Omental fat pad (tissue), 4 donors: ENCODE measurements around the gene SND1. TPM values are rescaled to one million over a fixed set of nuclear protein-coding genes. Genes with fewer than 3 reads are reported as not detected.

ENCODE experiments used
- ATAC-seq: fragments of 150-250 bp; one replicate; pipeline ENCODE4 v1.9.1; 2016; ENCODE audit warnings: mild to moderate bottlenecking, moderate library complexity; ENCODE audit not compliant: low FRiP score
- DNase-seq: peaks from one replicate; pipeline ENCODE4 v3.0.0-alpha.2; 2019; ENCODE audit warnings: low spot score
- total RNA-seq, 4 donors: library from RNA; depleted of rRNA; stranded (reverse); fragments of >200 nt; gene quantifications; one replicate each; pipeline ENCODE4 v1.1.0, GENCODE V29; 2016
- TF ChIP-seq, protein P1 (sequence below), 3 donors: fragments of 450-650 bp; IDR thresholded peaks; one replicate each; pipeline ENCODE4 v1.5.1; 2016 to 2017; ENCODE audit warnings: antibody characterized with exemption in 3 of 3, mild to moderate bottlenecking in 3 of 3, moderate library complexity in 2 of 3

SND1 gene
- total RNA-seq, 4 donors from 2014 or later: 90.8 to 140 (median 125) TPM

DNA sequence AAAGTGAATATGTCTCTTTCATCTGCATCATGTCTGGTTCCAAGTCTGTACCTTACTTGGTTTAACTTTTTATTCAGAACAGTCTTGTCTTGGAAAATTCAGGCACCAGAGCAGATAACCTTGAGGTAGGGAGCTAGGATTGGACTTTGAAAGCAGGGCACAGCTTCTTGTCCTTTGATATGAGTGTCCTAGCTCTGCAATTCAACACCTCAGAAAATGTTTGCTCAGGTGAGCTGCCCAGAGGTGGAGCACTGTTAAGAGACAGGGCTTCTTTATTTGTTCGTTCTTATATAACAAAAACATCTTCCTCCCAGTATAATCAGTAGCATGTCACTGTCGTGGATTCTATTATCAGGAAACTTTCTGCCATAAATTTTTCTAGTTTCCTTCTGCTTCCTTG, 260.9 kb downstream of the SND1 start:
- TF ChIP-seq, protein P1, sequence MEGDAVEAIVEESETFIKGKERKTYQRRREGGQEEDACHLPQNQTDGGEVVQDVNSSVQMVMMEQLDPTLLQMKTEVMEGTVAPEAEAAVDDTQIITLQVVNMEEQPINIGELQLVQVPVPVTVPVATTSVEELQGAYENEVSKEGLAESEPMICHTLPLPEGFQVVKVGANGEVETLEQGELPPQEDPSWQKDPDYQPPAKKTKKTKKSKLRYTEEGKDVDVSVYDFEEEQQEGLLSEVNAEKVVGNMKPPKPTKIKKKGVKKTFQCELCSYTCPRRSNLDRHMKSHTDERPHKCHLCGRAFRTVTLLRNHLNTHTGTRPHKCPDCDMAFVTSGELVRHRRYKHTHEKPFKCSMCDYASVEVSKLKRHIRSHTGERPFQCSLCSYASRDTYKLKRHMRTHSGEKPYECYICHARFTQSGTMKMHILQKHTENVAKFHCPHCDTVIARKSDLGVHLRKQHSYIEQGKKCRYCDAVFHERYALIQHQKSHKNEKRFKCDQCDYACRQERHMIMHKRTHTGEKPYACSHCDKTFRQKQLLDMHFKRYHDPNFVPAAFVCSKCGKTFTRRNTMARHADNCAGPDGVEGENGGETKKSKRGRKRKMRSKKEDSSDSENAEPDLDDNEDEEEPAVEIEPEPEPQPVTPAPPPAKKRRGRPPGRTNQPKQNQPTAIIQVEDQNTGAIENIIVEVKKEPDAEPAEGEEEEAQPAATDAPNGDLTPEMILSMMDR (IDR thresholded peaks at IDR 0.05): no peak
- DNase-seq (no peak), ATAC-seq (no peak)

DNA sequence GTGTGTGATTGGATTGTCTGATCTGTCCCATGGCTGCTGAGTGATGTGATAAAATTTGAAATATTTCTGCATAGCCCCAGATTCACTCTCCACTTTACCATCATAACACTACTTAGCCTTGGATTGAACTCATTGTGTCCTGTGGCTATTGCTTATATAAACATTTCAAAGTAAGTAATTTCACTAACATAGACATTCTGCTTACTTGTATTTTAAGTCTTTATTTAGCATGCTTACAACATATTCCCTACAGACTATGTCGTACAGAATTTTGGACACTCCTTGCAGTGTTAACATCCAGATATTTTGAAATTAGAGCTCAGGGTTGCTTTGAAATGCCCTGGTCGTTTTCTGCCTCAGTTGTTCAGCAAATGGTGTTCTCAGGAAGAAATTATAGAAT, 261.7 kb downstream of the SND1 start:
- TF ChIP-seq, protein P1 (IDR thresholded peaks at IDR 0.05): no peak
- DNase-seq: no peak
- ATAC-seq: no peak

DNA sequence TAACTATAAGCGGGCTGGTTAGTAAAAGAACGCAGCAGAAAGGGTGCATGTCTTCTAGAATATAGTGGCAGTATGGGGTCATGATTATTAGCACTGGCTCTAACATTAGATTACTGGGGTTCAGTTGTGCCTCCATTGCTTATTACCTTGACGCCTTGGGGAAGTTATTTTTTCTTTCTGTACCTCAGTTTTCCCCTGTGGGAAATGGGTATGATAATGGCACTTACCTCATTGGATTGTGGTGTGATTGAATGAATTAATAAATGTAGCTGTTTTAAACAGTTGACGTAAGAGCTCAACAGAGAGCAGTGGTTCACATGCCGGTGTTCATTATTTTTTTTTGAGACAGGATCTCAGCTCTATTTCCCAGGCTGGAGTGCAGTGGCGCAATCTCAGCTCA, 262.7 kb downstream of the SND1 start:
- ATAC-seq: no peak
- DNase-seq: no peak
- TF ChIP-seq, protein P1 (IDR thresholded peaks at IDR 0.05): no peak

DNA sequence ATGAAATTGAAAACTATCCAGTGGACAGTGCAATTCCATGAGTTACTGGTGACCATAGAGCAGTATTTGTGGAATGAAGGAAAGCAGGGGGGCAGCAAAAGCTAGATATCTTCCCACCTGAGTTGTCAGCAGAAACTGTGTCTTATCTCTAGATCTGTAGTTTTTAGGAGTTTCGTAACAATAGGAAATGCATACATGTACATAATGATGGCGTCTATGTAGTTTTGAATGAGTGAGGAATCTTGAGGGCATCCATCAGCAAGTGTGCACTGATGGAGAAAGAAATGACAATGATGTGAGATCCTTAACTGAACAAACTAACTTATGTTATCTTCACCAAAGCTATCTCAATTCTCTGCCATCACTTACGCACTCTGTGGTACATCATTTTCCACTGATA, 264.7 kb downstream of the SND1 start:
- TF ChIP-seq, protein P1 (IDR thresholded peaks at IDR 0.05): no peak

DNA sequence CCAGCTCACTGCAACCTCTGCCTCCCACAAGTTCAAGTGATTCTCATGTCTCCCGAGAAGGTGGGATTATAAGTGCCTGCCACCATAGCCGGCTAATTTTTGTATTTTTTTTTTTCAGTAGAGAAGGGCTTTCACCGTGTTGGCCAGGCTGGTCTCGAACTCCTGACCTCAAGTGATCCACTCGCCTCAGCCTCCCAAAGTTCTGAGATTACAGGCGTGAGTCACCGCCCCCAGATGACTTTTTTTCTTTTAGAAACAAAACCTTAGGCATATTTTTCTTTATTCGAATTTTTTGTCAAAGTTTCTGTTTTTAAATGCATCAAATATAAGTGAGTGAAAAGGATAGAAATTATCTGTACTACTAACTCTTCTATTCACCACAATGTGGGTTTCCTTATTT, 266.1 kb downstream of the SND1 start:
- ATAC-seq: no peak
- no peak for DNase-seq
- TF ChIP-seq, protein P1 (IDR thresholded peaks at IDR 0.05): no peak

More for the DNA sequence above, 264.7 kb downstream of the SND1 start:
- DNase-seq (no peak), ATAC-seq (no peak)

DNA sequence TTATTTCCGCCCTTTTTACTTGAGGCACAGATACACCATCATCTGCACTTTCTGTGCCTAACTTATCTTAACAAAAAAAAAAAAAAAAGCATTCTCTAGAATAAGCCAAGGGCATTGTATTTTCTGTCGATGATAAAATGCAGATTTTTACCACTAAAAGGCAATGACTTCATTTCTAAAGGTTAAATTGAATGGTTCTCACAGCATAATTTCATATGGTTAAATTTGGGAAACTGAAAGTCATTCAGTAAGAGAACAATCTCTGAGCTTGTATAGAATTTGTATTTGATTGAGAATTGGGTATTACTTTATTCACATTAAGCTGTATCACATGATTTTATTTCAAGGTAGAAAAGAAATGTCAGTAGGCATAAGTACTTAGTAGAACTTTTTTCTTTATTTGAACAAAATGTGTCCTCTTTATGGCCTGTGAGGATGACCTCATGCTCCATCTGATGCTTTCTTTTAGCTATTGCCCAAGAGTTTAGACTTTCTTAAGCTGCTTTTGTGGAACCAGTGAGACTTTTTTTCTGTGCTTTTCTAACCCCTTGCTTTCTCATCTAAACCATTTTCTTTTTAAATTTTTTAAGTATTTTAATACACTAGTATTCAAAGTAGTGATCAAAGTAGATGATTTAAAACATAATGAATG, 268.9 kb downstream of the SND1 start:
- TF ChIP-seq, protein P1 (IDR thresholded peaks at IDR 0.05): no peak
- DNase-seq: no peak

DNA sequence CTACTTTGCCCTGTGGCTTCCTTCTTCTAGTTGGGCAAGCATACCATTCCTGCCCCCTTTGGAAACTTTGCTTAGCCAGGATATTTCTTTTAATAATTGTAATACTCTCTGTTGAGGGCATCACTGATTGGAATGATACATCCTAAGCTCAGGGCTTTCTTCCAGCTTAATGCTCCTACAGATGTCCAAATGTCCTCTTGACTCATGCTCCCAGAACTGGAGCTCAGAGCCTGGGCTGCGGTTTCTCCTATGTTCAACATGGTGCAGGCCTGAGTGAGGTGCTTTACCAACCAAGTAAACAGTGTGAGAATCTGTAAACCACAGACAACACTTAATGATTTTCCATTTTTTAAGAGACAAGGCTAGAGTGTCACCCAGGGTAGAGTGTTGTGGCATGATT, 270.7 kb downstream of the SND1 start:
- ATAC-seq (peak; percentile 28), DNase-seq (no peak)
- TF ChIP-seq, protein P1 (IDR thresholded peaks at IDR 0.05): no peak

More for the DNA sequence above, 268.9 kb downstream of the SND1 start:
- ATAC-seq: no peak
